HepG2 (cell line): ENCODE data around the gene CTU2. TPM values are rescaled to one million over a fixed set of nuclear protein-coding genes. Genes with fewer than 3 reads are reported as not detected.

Experiments
- ARNT ChIP-seq: fragments of 450-650 bp; IDR thresholded peaks from 2 replicates; pipeline ENCODE4 v1.6.1; 2017
- ATF3 ChIP-seq: sonication (generic); formaldehyde crosslinking; IDR thresholded peaks from 2 replicates; pipeline ENCODE4 v1.4.0; 2020; ENCODE audit warnings: missing genetic modification reagents
- ATF6 ChIP-seq: sonication (generic); formaldehyde crosslinking; conservative IDR thresholded peaks from 2 replicates; pipeline ENCODE4 v1.4.0; 2020; ENCODE audit warnings: missing genetic modification reagents
- BORCS8-MEF2B ChIP-seq: sonication (generic); formaldehyde crosslinking; IDR thresholded peaks from 2 replicates; pipeline ENCODE4 v1.8.0; 2022; ENCODE audit warnings: mild to moderate bottlenecking, missing genetic modification reagents
- DBP ChIP-seq: sonication (generic); formaldehyde crosslinking; IDR thresholded peaks from 2 replicates; pipeline ENCODE4 v1.4.0; 2020; ENCODE audit warnings: missing genetic modification reagents; ENCODE audit errors: not compliant biosample characterization
- ETV6 ChIP-seq: sonication (generic); formaldehyde crosslinking; conservative IDR thresholded peaks from 2 replicates; pipeline ENCODE4 v1.4.0; 2020; ENCODE audit warnings: missing genetic modification reagents
- FOXC1 ChIP-seq: sonication (generic); formaldehyde crosslinking; IDR thresholded peaks from 2 replicates; pipeline ENCODE4 v1.8.0; 2022; ENCODE audit warnings: mild to moderate bottlenecking, missing genetic modification reagents, borderline replicate concordance
- HNRNPLL ChIP-seq: fragments of 200-400 bp; formaldehyde crosslinking; IDR thresholded peaks from 2 replicates; pipeline ENCODE4 v1.6.1; 2017; ENCODE audit warnings: mild to moderate bottlenecking, low read depth, low read length; ENCODE audit not compliant: poor library complexity, severe bottlenecking
- JUN ChIP-seq: sonication (generic); formaldehyde crosslinking; IDR thresholded peaks from 2 replicates; pipeline ENCODE4 v1.4.0; 2020; ENCODE audit warnings: mild to moderate bottlenecking, missing genetic modification reagents
- JUND ChIP-seq: sonication (generic); formaldehyde crosslinking; IDR thresholded peaks from 2 replicates; pipeline ENCODE4 v1.8.0; 2022; ENCODE audit warnings: mild to moderate bottlenecking, missing genetic modification reagents
- KAT2B ChIP-seq: fragments of 150-350 bp; IDR thresholded peaks from 2 replicates; pipeline ENCODE4 v1.6.1; 2014; ENCODE audit warnings: low read depth, low read length, borderline replicate concordance
- LRRFIP1 ChIP-seq: sonication (generic); formaldehyde crosslinking; conservative IDR thresholded peaks from 2 replicates; pipeline ENCODE4 v1.4.0; 2020; ENCODE audit warnings: missing genetic modification reagents
- MED1 ChIP-seq: sonication (generic); formaldehyde crosslinking; IDR thresholded peaks from 2 replicates; pipeline ENCODE4 v1.4.0; 2020; ENCODE audit warnings: missing genetic modification reagents
- MTF1 ChIP-seq: sonication (generic); formaldehyde crosslinking; IDR thresholded peaks from 2 replicates; pipeline ENCODE4 v1.5.0; 2020; ENCODE audit warnings: missing genetic modification reagents
- NR2F6 ChIP-seq, 2 experiments: IDR thresholded peaks; 2 replicates each; pipeline ENCODE4 v1.6.1; 2016; ENCODE audit warnings: antibody characterized with exemption in 1 of 2, mild to moderate bottlenecking in 1 of 2
- PBX2 ChIP-seq: IDR thresholded peaks from 2 replicates; pipeline ENCODE4 v1.6.1; 2016; ENCODE audit warnings: control low read depth
- RFX1 ChIP-seq: fragments of 450-650 bp; IDR thresholded peaks from 2 replicates; pipeline ENCODE4 v1.6.1; 2017
- SATB2 ChIP-seq: sonication (generic); formaldehyde crosslinking; IDR thresholded peaks from 2 replicates; pipeline ENCODE4 v1.5.0; 2020; ENCODE audit warnings: missing genetic modification reagents
- THAP11 ChIP-seq: IDR thresholded peaks from 2 replicates; pipeline ENCODE4 v1.6.1; 2016; ENCODE audit warnings: missing biosample characterization, missing genetic modification reagents
- ZFP36 ChIP-seq: fragments of 150-350 bp; IDR thresholded peaks from 2 replicates; pipeline ENCODE4 v1.6.1; 2018; ENCODE audit warnings: borderline replicate concordance, low read length, low read depth; ENCODE audit not compliant: partially characterized antibody
- ZNF329 ChIP-seq: sonication (generic); formaldehyde crosslinking; IDR thresholded peaks from 2 replicates; pipeline ENCODE4 v1.9.0; 2021; ENCODE audit warnings: low read depth, mild to moderate bottlenecking, missing genetic modification reagents
- ZNF496 ChIP-seq: sonication (generic); formaldehyde crosslinking; IDR thresholded peaks from 2 replicates; pipeline ENCODE4 v1.8.1; 2023; ENCODE audit warnings: mild to moderate bottlenecking, moderate library complexity, missing genetic modification reagents; ENCODE audit not compliant: insufficient replicate concordance
- ZNF788 ChIP-seq: sonication (generic); formaldehyde crosslinking; IDR thresholded peaks from 2 replicates; pipeline ENCODE4 v1.5.0; 2020; ENCODE audit warnings: mild to moderate bottlenecking, missing genetic modification reagents, borderline replicate concordance
- polyA plus RNA-seq, 8 experiments: library from polyadenylated mRNA; depleted of rRNA in 3 of 8; stranded (reverse) in 7 of 8; unstranded in 1 of 8; fragments of >200 nt; fragmentation: Illumina TruSeq in 4 of 8; extraction: Trizol in 4 of 8; gene quantifications; 2 replicates each; pipeline versions ENCODE4 v1.2.1 to v1.2.3, GENCODE V29; 2011 to 2016; ENCODE audit warnings: low read depth in 4 of 8, missing spikeins in 1 of 8, mixed read lengths in 1 of 8; ENCODE audit not compliant: insufficient read depth in 1 of 8
- total RNA-seq, 5 experiments: library from RNA; depleted of rRNA; stranded (reverse); fragments of >200 nt; fragmentation: Illumina TruSeq; extraction: Trizol; gene quantifications; 2 replicates each; pipeline ENCODE4 v1.2.3, GENCODE V29; 2016; ENCODE audit warnings: low read depth in 1 of 5

Gene CTU2
- total and polyA plus RNA-seq, 2 of the 13 experiments (the other 11 are each of a cell fraction or from before 2014, with no cell fraction given): 13.3 to 21.9 TPM

- TF ChIP-seq LRRFIP1 (CRISPR knock-in tag) (no peak), KAT2B (no peak), ARNT (no peak), ZNF329 (CRISPR knock-in tag) (no peak), MTF1 (CRISPR knock-in tag) (no peak), JUN (CRISPR knock-in tag) (peak; percentile 61; the same call in 1 of the 2 replicates), DBP (CRISPR knock-in tag) (no peak), THAP11 (no peak), ATF3 (no peak), ATF6 (CRISPR knock-in tag) (0 out of 2 replicates have a peak, but pooled peaks have one; percentile 27), ETV6 (CRISPR knock-in tag) (0 out of 2 replicates have a peak, but pooled peaks have one; percentile 33), ZFP36 (no peak), NR2F6 (IDR thresholded peaks at IDR 0.05) (no peak), NR2F6 (CRISPR knock-in tag; IDR thresholded peaks at IDR 0.05) (0 out of 2 replicates have a peak, but pooled peaks have one; percentile 7), SATB2 (CRISPR knock-in tag) (no peak; the same call in 1 of the 2 replicates), PBX2 (no peak), HNRNPLL (peak; percentile 34), BORCS8-MEF2B (CRISPR knock-in tag) (no peak), FOXC1 (peak; percentile 90; the same call in 1 of the 2 replicates), JUND (CRISPR knock-in tag) (no peak), MED1 (CRISPR knock-in tag) (peak; percentile 47; the same call in 1 of the 2 replicates), ZNF788 (CRISPR knock-in tag) (peak; percentile 81), RFX1 (no peak), ZNF496 (CRISPR knock-in tag) (no peak)
Observed at GRCh38 chr16:88686439-88687253, 19.7 kb upstream of the CTU2 start, which contains the start of gene SNAI3 (continued).
